ENCODE results near the gene GARIN3.

The GARIN3 gene

DNA sequence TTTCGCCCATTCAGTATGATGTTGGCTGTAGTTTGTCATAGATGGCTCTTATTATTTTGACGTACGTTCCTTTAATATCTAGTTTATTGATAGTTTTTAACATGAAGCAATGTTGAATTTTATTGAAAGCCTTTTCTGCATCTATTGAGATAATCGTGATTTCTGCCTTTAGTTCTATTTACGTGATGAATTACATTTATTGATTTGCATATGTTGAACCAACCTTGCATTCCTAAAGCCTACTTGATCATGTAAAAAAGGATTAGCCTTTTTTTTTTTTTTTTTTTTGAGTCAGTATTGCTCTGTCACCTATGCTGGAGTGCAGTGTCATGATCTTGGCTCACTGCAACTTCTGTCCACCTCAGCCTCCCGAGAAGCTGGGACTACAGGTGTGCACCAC lies 39.6 kb upstream of the GARIN3 start:
- H3K4me3 ChIP-seq (ENCODE audit: low read length): no peak overlapping the region
- no peaks in the 10 kb centered on the region for H3K9me2 ChIP-seq (replicated peaks; ENCODE audit: control insufficient read depth, low read length)
- H3K9me3 ChIP-seq (ENCODE audit: control insufficient read depth, insufficient read depth, low read length): peaks cover 6% of the 10 kb centered on the region; the same call in 1 of the 2 replicates
- TF ChIP-seq, protein P1, sequence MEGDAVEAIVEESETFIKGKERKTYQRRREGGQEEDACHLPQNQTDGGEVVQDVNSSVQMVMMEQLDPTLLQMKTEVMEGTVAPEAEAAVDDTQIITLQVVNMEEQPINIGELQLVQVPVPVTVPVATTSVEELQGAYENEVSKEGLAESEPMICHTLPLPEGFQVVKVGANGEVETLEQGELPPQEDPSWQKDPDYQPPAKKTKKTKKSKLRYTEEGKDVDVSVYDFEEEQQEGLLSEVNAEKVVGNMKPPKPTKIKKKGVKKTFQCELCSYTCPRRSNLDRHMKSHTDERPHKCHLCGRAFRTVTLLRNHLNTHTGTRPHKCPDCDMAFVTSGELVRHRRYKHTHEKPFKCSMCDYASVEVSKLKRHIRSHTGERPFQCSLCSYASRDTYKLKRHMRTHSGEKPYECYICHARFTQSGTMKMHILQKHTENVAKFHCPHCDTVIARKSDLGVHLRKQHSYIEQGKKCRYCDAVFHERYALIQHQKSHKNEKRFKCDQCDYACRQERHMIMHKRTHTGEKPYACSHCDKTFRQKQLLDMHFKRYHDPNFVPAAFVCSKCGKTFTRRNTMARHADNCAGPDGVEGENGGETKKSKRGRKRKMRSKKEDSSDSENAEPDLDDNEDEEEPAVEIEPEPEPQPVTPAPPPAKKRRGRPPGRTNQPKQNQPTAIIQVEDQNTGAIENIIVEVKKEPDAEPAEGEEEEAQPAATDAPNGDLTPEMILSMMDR (IDR thresholded peaks at IDR 0.05; ENCODE audit: low read depth, low read length, poor library complexity, severe bottlenecking): no peak
- no peak for TF ChIP-seq EZH2phosphoT487 (IDR thresholded peaks at IDR 0.05; ENCODE audit: borderline replicate concordance, low read length)
- H3K36me3 ChIP-seq (ENCODE audit: control insufficient read depth, low read length): no peaks in the 10 kb centered on the region
- no peaks in the 10 kb centered on the region for H3K27me3 ChIP-seq (ENCODE audit: control insufficient read depth, low read length)
- peaks cover 18% of the 10 kb centered on the region for H3K4me1 ChIP-seq (ENCODE audit: control insufficient read depth, low read length)
- no peak overlapping the region for H3K27ac ChIP-seq (ENCODE audit: low read depth, low read length)
- no peak overlapping the region for H3K4me2 ChIP-seq (ENCODE audit: low read length)
- no peaks in the 10 kb centered on the region for H3F3A ChIP-seq (ENCODE audit: control insufficient read depth, insufficient read depth)
- H3K79me2 ChIP-seq (ENCODE audit: control insufficient read depth, low read length): no peaks in the 10 kb centered on the region
- H4K20me1 ChIP-seq (ENCODE audit: control insufficient read depth, insufficient read depth, low read depth, low read length): no peaks in the 10 kb centered on the region

DNA sequence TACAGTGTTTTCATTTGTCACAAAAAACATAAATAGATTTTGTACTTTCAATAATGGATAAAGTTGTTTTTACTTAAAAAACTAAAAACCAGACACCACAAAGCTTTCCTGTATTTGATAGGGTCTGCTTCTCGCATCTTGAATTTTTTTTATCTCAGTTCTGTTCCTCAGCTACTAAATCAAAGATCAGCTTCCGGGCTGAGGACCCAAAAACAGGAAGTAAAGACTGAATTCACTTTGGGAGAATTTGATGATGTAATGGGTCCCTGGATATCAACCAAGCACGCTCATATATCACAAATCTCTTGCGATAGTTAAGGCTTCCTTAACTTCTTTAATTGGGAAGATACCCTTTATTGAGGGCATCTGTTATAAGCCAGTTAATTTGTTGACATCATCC lies 38.7 kb upstream of the GARIN3 start:
- H3K27me3 ChIP-seq (ENCODE audit: control insufficient read depth, low read length): no peaks in the 10 kb centered on the region
- peaks cover 17% of the 10 kb centered on the region for H3K4me1 ChIP-seq (ENCODE audit: control insufficient read depth, low read length)
- H3F3A ChIP-seq (ENCODE audit: control insufficient read depth, insufficient read depth): no peaks in the 10 kb centered on the region
- H3K36me3 ChIP-seq (ENCODE audit: control insufficient read depth, low read length): no peaks in the 10 kb centered on the region
- no peaks in the 10 kb centered on the region for H3K9me2 ChIP-seq (replicated peaks; ENCODE audit: control insufficient read depth, low read length)
- H3K27ac ChIP-seq (ENCODE audit: low read depth, low read length): no peak overlapping the region
- peaks cover 6% of the 10 kb centered on the region; the same call in 1 of the 2 replicates for H3K9me3 ChIP-seq (ENCODE audit: control insufficient read depth, insufficient read depth, low read length)
- no peaks in the 10 kb centered on the region for H3K79me2 ChIP-seq (ENCODE audit: control insufficient read depth, low read length)
- H3K4me3 ChIP-seq (ENCODE audit: low read length): peak overlapping the region; percentile 10
- no peak for TF ChIP-seq EZH2phosphoT487 (IDR thresholded peaks at IDR 0.05; ENCODE audit: borderline replicate concordance, low read length)
- TF ChIP-seq, protein P1 (IDR thresholded peaks at IDR 0.05; ENCODE audit: low read depth, low read length, poor library complexity, severe bottlenecking): no peak
- H3K4me2 ChIP-seq (ENCODE audit: low read length): peak overlapping the region; percentile 28
- H4K20me1 ChIP-seq (ENCODE audit: control insufficient read depth, insufficient read depth, low read depth, low read length): no peaks in the 10 kb centered on the region

DNA sequence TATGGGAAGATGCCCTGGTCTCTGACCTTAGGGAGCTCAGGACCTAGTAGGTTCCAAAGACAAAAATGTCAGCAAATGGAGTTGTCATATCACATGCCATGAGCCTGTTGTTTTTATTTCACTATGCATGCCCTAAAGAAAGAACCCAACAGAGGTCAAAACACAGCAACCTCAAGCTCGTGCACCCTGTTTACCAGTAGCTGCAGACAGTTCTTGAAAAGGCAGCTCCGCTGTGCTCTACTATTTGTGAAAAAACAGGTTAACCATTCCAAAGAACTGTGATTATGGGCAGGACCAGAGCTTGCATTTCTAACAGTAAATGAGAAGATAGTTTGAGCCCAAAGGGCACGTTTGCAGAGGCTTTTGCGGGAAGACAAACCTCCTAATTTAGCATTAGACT lies 37.4 kb upstream of the GARIN3 start:
- H3K79me2 ChIP-seq (ENCODE audit: control insufficient read depth, low read length): no peaks in the 10 kb centered on the region
- H4K20me1 ChIP-seq (ENCODE audit: control insufficient read depth, insufficient read depth, low read depth, low read length): no peaks in the 10 kb centered on the region
- H3K4me2 ChIP-seq (ENCODE audit: low read length): no peak overlapping the region
- H3K4me1 ChIP-seq (ENCODE audit: control insufficient read depth, low read length): peaks cover 17% of the 10 kb centered on the region
- TF ChIP-seq, protein P1 (IDR thresholded peaks at IDR 0.05; ENCODE audit: low read depth, low read length, poor library complexity, severe bottlenecking): no peak
- no peak for TF ChIP-seq EZH2phosphoT487 (IDR thresholded peaks at IDR 0.05; ENCODE audit: borderline replicate concordance, low read length)
- no peaks in the 10 kb centered on the region for H3K9me2 ChIP-seq (replicated peaks; ENCODE audit: control insufficient read depth, low read length)
- H3K4me3 ChIP-seq (ENCODE audit: low read length): no peak overlapping the region
- H3F3A ChIP-seq (ENCODE audit: control insufficient read depth, insufficient read depth): no peaks in the 10 kb centered on the region
- no peak overlapping the region for H3K27ac ChIP-seq (ENCODE audit: low read depth, low read length)
- H3K9me3 ChIP-seq (ENCODE audit: control insufficient read depth, insufficient read depth, low read length): peaks cover 6% of the 10 kb centered on the region; the same call in 1 of the 2 replicates
- H3K36me3 ChIP-seq (ENCODE audit: control insufficient read depth, low read length): no peaks in the 10 kb centered on the region
- H3K27me3 ChIP-seq (ENCODE audit: control insufficient read depth, low read length): no peaks in the 10 kb centered on the region
